ENCODE measurements around the gene ARHGEF28. TPM values are rescaled to one million over a fixed set of nuclear protein-coding genes. Genes with fewer than 3 reads are reported as not detected.

The ARHGEF28 gene
- polyA plus RNA-seq, 1 donor from 2014 or later, result not detected

GRCh38 chr5:73892218-73892617, 266.2 kb downstream of the ARHGEF28 start:
- Histone ChIP-seq H3K9me2 (ENCODE audit: insufficient read depth, low read length) (no peaks in the 10 kb centered on the region), H3K4me2 (ENCODE audit: low read length) (no peak overlapping the region), H3K79me2 (replicated peaks; ENCODE audit: insufficient read depth, low read length) (no peaks in the 10 kb centered on the region), H3K9ac (ENCODE audit: low read length) (no peak overlapping the region), H3K9me3 (ENCODE audit: low read length) (no peaks in the 10 kb centered on the region), H3F3A (ENCODE audit: insufficient read depth, low read length, poor library complexity, severe bottlenecking) (no peaks in the 10 kb centered on the region), H2AFZ (ENCODE audit: low read depth, low read length) (no peak overlapping the region), H3K4me3 (ENCODE audit: low read length) (no peak overlapping the region), H3K27ac (ENCODE audit: low read length) (no peak overlapping the region), H3K27me3 (ENCODE audit: insufficient read depth, low read depth, low read length) (no peaks in the 10 kb centered on the region), H4K20me1 (ENCODE audit: insufficient read depth) (no peaks in the 10 kb centered on the region), H3K36me3 (ENCODE audit: insufficient read depth, low read length) (no peaks in the 10 kb centered on the region)
- TF ChIP-seq POLR2AphosphoS5 (IDR thresholded peaks at IDR 0.05) (no peak), EP300 (conservative IDR thresholded peaks at IDR 0.05; ENCODE audit: poor library complexity, severe bottlenecking) (no peak), RAD21 (conservative IDR thresholded peaks at IDR 0.05) (no peak), REST (IDR thresholded peaks at IDR 0.05; ENCODE audit: borderline replicate concordance) (no peak), MXI1 (conservative IDR thresholded peaks at IDR 0.05; ENCODE audit: poor library complexity, severe bottlenecking) (no peak), TAF1 (IDR thresholded peaks at IDR 0.05; ENCODE audit: low read depth) (no peak), EZH2 (IDR thresholded peaks at IDR 0.05; ENCODE audit: borderline replicate concordance, insufficient read depth, low read length, poor library complexity, severe bottlenecking) (no peak), CTCF (IDR thresholded peaks at IDR 0.05; ENCODE audit: poor library complexity, severe bottlenecking) (no peak), SMC3 (conservative IDR thresholded peaks at IDR 0.05; ENCODE audit: poor library complexity) (no peak)

- no peaks in the 10 kb centered on the region for H3K36me3 ChIP-seq (ENCODE audit: insufficient read depth, low read length)
- no peaks in the 10 kb centered on the region for H4K20me1 ChIP-seq (ENCODE audit: insufficient read depth)
- H3K27me3 ChIP-seq (ENCODE audit: insufficient read depth, low read depth, low read length), result no peaks in the 10 kb centered on the region
- H3K4me2 ChIP-seq (ENCODE audit: low read length), result no peak overlapping the region
- no peaks in the 10 kb centered on the region for H3K79me2 ChIP-seq (replicated peaks; ENCODE audit: insufficient read depth, low read length)
- no peak overlapping the region for H3K9ac ChIP-seq (ENCODE audit: low read length)
- no peaks in the 10 kb centered on the region for H3K9me3 ChIP-seq (ENCODE audit: low read length)
- no peaks in the 10 kb centered on the region for H3K9me2 ChIP-seq (ENCODE audit: insufficient read depth, low read length)
- no peak overlapping the region for H2AFZ ChIP-seq (ENCODE audit: low read depth, low read length)
- no peak overlapping the region for H3K4me3 ChIP-seq (ENCODE audit: low read length)
- H3F3A ChIP-seq (ENCODE audit: insufficient read depth, low read length, poor library complexity, severe bottlenecking), result no peaks in the 10 kb centered on the region
- no peak overlapping the region for H3K27ac ChIP-seq (ENCODE audit: low read length)
- TF ChIP-seq CTCF (IDR thresholded peaks at IDR 0.05; ENCODE audit: poor library complexity, severe bottlenecking) (no peak), MXI1 (conservative IDR thresholded peaks at IDR 0.05; ENCODE audit: poor library complexity, severe bottlenecking) (no peak), RAD21 (conservative IDR thresholded peaks at IDR 0.05) (no peak), SMC3 (conservative IDR thresholded peaks at IDR 0.05; ENCODE audit: poor library complexity) (no peak), EP300 (conservative IDR thresholded peaks at IDR 0.05; ENCODE audit: poor library complexity, severe bottlenecking) (no peak), TAF1 (IDR thresholded peaks at IDR 0.05; ENCODE audit: low read depth) (no peak), REST (IDR thresholded peaks at IDR 0.05; ENCODE audit: borderline replicate concordance) (no peak), EZH2 (IDR thresholded peaks at IDR 0.05; ENCODE audit: borderline replicate concordance, insufficient read depth, low read length, poor library complexity, severe bottlenecking) (no peak), POLR2AphosphoS5 (IDR thresholded peaks at IDR 0.05) (no peak)
Measured at GRCh38 chr5:73892806-73893205, 266.8 kb downstream of the ARHGEF28 start.

All from neural cell (in vitro differentiated cells).